NCI-H1092 treated with DMSO at 0.1 percent for 48 hours (cell line): Measurements from ENCODE around the gene ZNF511.

Experiments used
- DNase-seq: peaks from one replicate; lab custom pipeline; 2025; lab: John Stamatoyannopoulos, UW

The ZNF511 gene

GRCh38 chr10:133353988-133354605 is 45.4 kb downstream of the ZNF511 start:
- no peak for DNase-seq

DNA sequence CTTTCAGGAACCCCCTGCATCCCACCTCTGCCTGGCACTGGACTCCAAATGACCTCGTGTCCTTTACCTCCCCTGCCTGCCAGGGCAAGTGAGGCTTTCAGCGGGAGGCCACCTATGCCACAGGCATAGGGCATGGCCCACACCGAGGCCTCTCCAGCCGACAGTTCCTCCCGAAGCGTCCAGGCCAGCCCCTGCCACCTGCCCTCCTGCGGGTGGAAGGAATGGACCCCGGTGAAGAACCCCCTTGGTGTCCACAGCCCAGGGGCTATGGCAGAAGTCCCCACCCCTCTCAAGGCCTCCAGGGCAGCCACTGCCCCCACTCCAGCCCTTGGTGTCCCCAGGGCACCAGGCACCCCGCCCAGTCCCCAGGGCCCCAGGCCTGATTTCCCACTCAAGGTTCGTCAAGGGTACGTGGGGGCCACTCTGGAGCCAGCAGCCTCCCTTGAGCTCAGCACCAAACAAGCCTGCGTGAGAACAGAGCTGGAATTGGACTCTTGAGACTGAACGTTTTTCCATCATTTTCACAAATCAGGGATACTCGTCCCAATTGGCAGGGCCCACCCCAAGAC is 46.0 kb downstream of the ZNF511 start:
- DNase-seq: no peak

GRCh38 chr10:133355266-133355665 is 46.6 kb downstream of the ZNF511 start:
- DNase-seq: no peak

GRCh38 chr10:133355991-133356390 is 47.3 kb downstream of the ZNF511 start:
- no peak for DNase-seq

DNA sequence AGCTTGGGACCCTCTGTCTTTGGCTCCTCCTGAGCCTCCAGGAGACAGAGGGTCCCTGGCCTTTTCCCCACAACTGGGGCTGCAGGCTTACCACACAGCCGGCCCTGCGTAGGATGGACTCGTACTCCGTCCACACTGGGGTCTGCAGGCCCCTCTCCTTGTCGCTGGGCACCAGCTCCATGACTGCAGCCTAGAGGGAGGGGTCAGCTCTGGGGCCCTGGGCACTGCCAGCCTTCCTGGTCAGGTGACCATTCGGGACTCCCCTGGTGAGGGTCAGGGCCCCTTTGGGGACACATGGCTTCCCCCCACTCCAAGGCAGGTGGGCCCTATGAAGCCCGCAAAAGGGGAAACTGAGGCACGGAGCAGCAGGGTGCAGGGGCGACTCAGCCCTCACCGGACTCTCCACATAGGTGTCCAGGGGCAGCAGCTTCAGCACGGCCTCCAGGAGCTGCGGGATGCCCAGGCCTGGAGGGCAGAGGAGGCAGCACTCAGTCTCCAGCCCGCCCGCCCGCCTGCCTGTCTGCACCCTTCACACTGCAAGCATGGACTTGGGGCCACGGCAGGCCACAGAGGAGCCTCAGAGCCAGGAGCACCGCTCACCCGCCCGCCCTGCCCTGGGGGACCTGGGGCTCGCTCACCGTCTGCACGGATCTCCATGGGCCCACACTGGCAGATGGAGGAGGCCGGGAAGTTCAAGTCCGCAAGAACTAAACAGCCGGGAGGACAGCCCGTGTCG is 48.0 kb downstream of the ZNF511 start:
- DNase-seq: no peak

DNA sequence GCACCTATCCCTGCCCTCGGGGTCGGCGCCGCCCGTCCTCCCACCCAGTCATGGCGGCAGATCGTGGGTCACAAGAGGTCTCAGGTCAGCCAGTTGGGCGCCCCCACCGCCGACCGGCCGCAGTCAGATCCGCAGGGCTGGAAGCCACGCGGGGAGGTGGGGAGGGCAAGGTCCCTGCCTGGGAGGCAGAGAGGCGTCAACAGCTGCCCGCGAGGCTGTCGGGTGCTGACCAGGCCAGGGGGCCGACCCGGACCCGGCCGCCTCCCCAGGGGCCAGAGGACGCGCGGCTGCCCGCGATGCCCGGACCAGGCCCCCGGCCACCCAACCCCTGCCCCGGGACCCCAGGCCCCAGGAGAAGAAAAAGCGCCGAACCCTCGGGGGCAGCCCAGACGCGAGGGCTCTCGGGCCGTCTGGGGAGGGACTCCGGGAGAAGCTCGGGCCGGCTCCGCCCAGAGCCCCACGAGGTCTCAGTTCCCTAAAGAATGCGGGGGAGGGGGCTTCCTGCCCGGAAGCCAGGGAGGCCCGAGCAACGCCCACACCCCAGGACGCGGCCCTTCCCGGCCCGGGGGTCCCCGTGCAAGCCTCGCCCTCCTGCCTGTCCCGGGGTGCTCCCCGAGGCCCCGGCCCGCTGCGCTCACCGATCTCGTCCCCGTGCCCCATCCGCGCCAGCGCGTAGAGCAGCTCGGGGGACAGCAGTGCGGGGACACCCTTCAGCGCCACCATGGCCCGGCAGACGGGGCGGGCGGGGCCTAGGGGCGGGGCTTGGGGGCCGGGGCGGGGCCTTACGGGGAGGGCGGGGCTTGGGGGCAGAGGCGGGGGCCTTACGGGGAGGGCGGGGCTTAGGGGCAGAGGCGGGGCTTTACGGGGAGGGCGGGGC is 48.8 kb downstream of the ZNF511 start, which contains the start of gene FUOM:
Gene FUOM, minus strand, starts transcription at position 735 of the 877 bp plus-strand sequence. Its CDS starts 12 bp downstream, at position 723.
- no peak for DNase-seq

GRCh38 chr10:133358162-133358924 is 49.6 kb downstream of the ZNF511 start:
- DNase-seq: no peak

- no peak for DNase-seq
Measured at GRCh38 chr10:133358925-133359310, 50.2 kb downstream of the ZNF511 start.

DNA sequence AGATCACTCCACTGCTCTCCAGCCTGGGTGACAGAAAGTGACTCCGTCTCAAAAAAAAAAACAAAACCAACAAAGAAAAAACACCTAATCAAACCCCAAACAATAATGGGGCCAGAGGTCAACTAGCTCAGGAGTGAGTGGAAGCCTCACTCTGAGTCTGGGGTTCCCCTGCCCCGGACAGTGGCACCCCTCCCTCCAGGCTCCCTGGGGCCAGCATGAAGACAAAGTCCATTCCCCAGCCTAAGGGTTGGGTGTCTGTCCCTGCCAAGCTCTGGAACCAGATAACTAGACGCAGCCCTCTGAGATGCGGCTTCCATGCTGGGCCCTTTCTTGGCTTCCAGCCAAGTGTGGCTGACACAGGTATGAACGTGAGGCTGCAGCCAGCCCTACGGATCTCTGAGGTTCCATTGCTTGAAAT is 50.8 kb downstream of the ZNF511 start:
- DNase-seq: peak; percentile 29

- DNase-seq: no peak
Measured at GRCh38 chr10:133359972-133360610, 51.4 kb downstream of the ZNF511 start.

DNA sequence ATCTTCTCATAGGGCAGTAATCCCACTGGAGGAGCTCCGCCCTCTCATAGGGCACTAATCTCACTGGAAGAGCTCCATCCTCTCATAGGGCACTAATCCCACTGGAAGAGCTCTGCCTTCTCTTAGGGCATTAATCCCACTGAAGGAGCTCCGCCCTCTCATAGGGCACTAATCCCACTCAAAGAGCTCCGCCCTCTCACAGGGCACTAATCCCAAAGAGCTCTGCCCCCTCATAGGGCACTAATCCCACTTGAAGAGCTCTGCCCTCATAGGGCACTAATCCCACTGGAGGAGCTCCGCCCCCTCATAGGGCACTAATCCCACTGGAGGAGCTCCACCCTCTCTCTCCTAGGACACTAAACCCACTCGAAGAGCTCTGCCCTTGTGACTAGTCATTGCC is 52.5 kb downstream of the ZNF511 start:
- no peak for DNase-seq

GRCh38 chr10:133361773-133362441 is 53.2 kb downstream of the ZNF511 start:
- DNase-seq: no peak
